OCI-LY7 (cell line): ENCODE data around the gene GSS. TPM values are rescaled to one million over a fixed set of nuclear protein-coding genes. Genes with fewer than 3 reads are reported as not detected.
"Not testable (repeated sequence)": the region's sequence is repeated elsewhere in the genome, so short reads cannot be mapped to it uniquely, and the experiment has no call there.

Source experiments
- BruUV-seq: library from RNA; stranded (reverse); fragments of 400-500 nt; replicated peaks from 2 replicates; lab custom pipeline; 2021; lab: Mats Ljungman, UMichigan
- CTCF ChIA-PET: fragments of 300-600 bp; sonication (Branson Sonifier 250); formaldehyde crosslinking; loops from one replicate; lab custom pipeline; 2022; ENCODE audit warnings: antibody characterized with exemption; ENCODE audit not compliant: unreplicated experiment; lab: Charles Lee
- POLR2A ChIA-PET: fragments of 300-600 bp; sonication (Branson Sonifier 250); formaldehyde crosslinking; loops from one replicate; lab custom pipeline; 2022; ENCODE audit warnings: antibody characterized with exemption; lab: Charles Lee
- DNase-seq: peaks from one replicate; pipeline ENCODE4 v3.0.0-alpha.2; 2015; ENCODE audit warnings: low spot score
- H2AFZ ChIP-seq: fragments of 200-600 bp; sonication (generic), shearing (Covaris generic); 2 replicates; pipeline ENCODE4 v1.6.1; 2014; ENCODE audit warnings: mild to moderate bottlenecking, antibody characterized with exemption, low read length, moderate library complexity
- H3K27ac ChIP-seq: fragments of 200-600 bp; sonication (generic); 2 replicates; pipeline ENCODE4 v1.5.1; 2014; ENCODE audit warnings: mixed run types, low read depth, mild to moderate bottlenecking, moderate library complexity, low read length, inconsistent platforms; ENCODE audit not compliant: poor library complexity, severe bottlenecking
- H3K36me3 ChIP-seq: fragments of 200-600 bp; sonication (generic); 2 replicates; pipeline ENCODE4 v1.6.1; 2014; ENCODE audit warnings: mild to moderate bottlenecking, antibody characterized with exemption, low read length, moderate library complexity, mixed read lengths; ENCODE audit not compliant: insufficient read depth
- H3K4me1 ChIP-seq: fragments of 200-600 bp; sonication (generic); 2 replicates; pipeline ENCODE4 v1.5.1; 2014; ENCODE audit warnings: mild to moderate bottlenecking, low read length; ENCODE audit not compliant: insufficient read depth, poor library complexity, severe bottlenecking
- H3K4me2 ChIP-seq: fragments of 200-600 bp; sonication (generic); 2 replicates; pipeline ENCODE4 v1.6.1; 2014; ENCODE audit warnings: mild to moderate bottlenecking, low read length
- H3K4me3 ChIP-seq: fragments of 200-600 bp; sonication (generic); 2 replicates; pipeline ENCODE4 v1.5.1; 2014; ENCODE audit warnings: mild to moderate bottlenecking, low read depth, low read length; ENCODE audit not compliant: poor library complexity, severe bottlenecking
- H3K79me2 ChIP-seq: fragments of 200-600 bp; sonication (generic); 2 replicates; pipeline ENCODE4 v1.6.1; 2016; ENCODE audit warnings: low read depth, mild to moderate bottlenecking, low read length, moderate library complexity, mixed read lengths; ENCODE audit not compliant: insufficient read depth
- H3K9me2 ChIP-seq: fragments of 200-600 bp; sonication (generic); 2 replicates; pipeline ENCODE4 v1.6.1; 2016; ENCODE audit warnings: mild to moderate bottlenecking, low read length, mixed read lengths; ENCODE audit not compliant: insufficient read depth
- H3K9me3 ChIP-seq: fragments of 200-600 bp; sonication (generic); 2 replicates; pipeline ENCODE4 v1.6.1; 2014; ENCODE audit warnings: mild to moderate bottlenecking, mixed run types, low read length, mixed read lengths
- H4K20me1 ChIP-seq: fragments of 200-600 bp; sonication (generic); 2 replicates; pipeline ENCODE4 v1.6.1; 2014; ENCODE audit warnings: mild to moderate bottlenecking, antibody characterized with exemption, low read length, moderate library complexity, mixed read lengths; ENCODE audit not compliant: insufficient read depth
- CTCF ChIP-seq: fragments of 200-600 bp; sonication (generic); conservative IDR thresholded peaks from 2 replicates; pipeline ENCODE4 v1.5.1; 2014; ENCODE audit warnings: mild to moderate bottlenecking, antibody characterized with exemption, low read length, moderate library complexity, mixed read lengths
- EZH2phosphoT487 ChIP-seq: fragments of 200-600 bp; sonication (generic); IDR thresholded peaks from 2 replicates; pipeline ENCODE4 v1.6.1; 2018; ENCODE audit warnings: low read depth, borderline replicate concordance, mild to moderate bottlenecking, mixed run types, antibody characterized with exemption, low read length, moderate library complexity, mixed read lengths
- intact Hi-C: fragments of 100-400 bp; cut with micrococcal nuclease; formaldehyde crosslinking; loops from one replicate; pipeline ENCODE4 v1.10.0; 2022; ENCODE audit not compliant: unreplicated experiment
- total RNA-seq, 2 experiments: library from RNA; depleted of rRNA in 1 of 2; stranded (reverse); fragments of >200 nt in 1 of 2; shearing (Covaris generic) in 1 of 2; gene quantifications; 2 replicates each; pipeline ENCODE4 v1.2.3, GENCODE V29; 2014 to 2022

GSS gene
- total RNA-seq, 2 experiments from 2014 or later = 78.7 to 91.4 TPM

- no peak for DNase-seq
- no TSS peak for BruUV-seq
- peaks cover 4% of the 10 kb centered on the region for H3K4me1 ChIP-seq
- no peaks in the 10 kb centered on the region for H3K79me2 ChIP-seq
- H3K27ac ChIP-seq = no peak overlapping the region
- H3K9me3 ChIP-seq = no peaks in the 10 kb centered on the region
- TF ChIP-seq CTCF (no peak), EZH2phosphoT487 (no peak)
- H4K20me1 ChIP-seq = no peaks in the 10 kb centered on the region
- intact Hi-C loops = no loop called here
- no peak overlapping the region for H2AFZ ChIP-seq
- H3K9me2 ChIP-seq = no peaks in the 10 kb centered on the region
- H3K4me3 ChIP-seq = no peak overlapping the region
- no peaks in the 10 kb centered on the region for H3K36me3 ChIP-seq
- CTCF ChIA-PET = no interaction called here
- H3K4me2 ChIP-seq = no peak overlapping the region
- POLR2A ChIA-PET = interaction anchor here (0.6 to 0.7 kb wide), 2 partner anchors 56 to 1002 kb away, joined by 3 to 4 read pairs; no protein-coding TSS in a partner anchor
These were observed 47.8 kb downstream of the GSS start for GRCh38 chr20:34907616-34908469.

- ChIA-PET CTCF (no interaction called here), POLR2A (interaction anchor here (0.6 to 0.9 kb wide), 7 partner anchors 9 to 503 kb away, joined by 3 to 7 read pairs (median 3); no protein-coding TSS in a partner anchor)
- TF ChIP-seq EZH2phosphoT487 (no peak), CTCF (no peak)
- H3K27ac ChIP-seq = no peak overlapping the region
- no TSS peak for BruUV-seq
- no peak overlapping the region for H2AFZ ChIP-seq
- H4K20me1 ChIP-seq = no peaks in the 10 kb centered on the region
- no peaks in the 10 kb centered on the region for H3K9me3 ChIP-seq
- no peak for DNase-seq
- intact Hi-C loops = no loop called here
- H3K4me1 ChIP-seq = peaks cover 4% of the 10 kb centered on the region
- H3K36me3 ChIP-seq = no peaks in the 10 kb centered on the region
- H3K79me2 ChIP-seq = no peaks in the 10 kb centered on the region
- H3K4me2 ChIP-seq = no peak overlapping the region
- no peak overlapping the region for H3K4me3 ChIP-seq
- H3K9me2 ChIP-seq = no peaks in the 10 kb centered on the region
These were observed 51.4 kb downstream of the GSS start for GRCh38 chr20:34904202-34904621.

GRCh38 chr20:34898731-34899130 lies 56.9 kb downstream of the GSS start:
- H3K9me2 ChIP-seq, H2AFZ ChIP-seq, intact Hi-C loops, H3K4me3 ChIP-seq, H3K9me3 ChIP-seq, H3K4me2 ChIP-seq, CTCF ChIA-PET, BruUV-seq, POLR2A ChIA-PET, H3K79me2 ChIP-seq, H3K27ac ChIP-seq, H3K4me1 ChIP-seq, H4K20me1 ChIP-seq, DNase-seq, H3K36me3 ChIP-seq: not testable (repeated sequence)

GRCh38 chr20:34898129-34898528 lies 57.5 kb downstream of the GSS start:
- H3K4me3 ChIP-seq, H3K9me2 ChIP-seq, BruUV-seq, H3K4me1 ChIP-seq, H4K20me1 ChIP-seq, POLR2A ChIA-PET, CTCF ChIA-PET, H3K36me3 ChIP-seq, H3K27ac ChIP-seq, H3K4me2 ChIP-seq, H2AFZ ChIP-seq, H3K79me2 ChIP-seq, H3K9me3 ChIP-seq, DNase-seq, intact Hi-C loops: not testable (repeated sequence)
